CD4-positive, alpha-beta T cell treated with Interleukin-2 at 100 ng/mL for 4 hours (primary cell): ENCODE results near the gene CD79A.
A peak's percentile ranks its signal among the peaks of the same experiment; 100 is the strongest.

ENCODE experiments used
- DNase-seq: peaks from one replicate; pipeline ENCODE4 v3.0.0-alpha.2; 2020; ENCODE audit warnings: low spot score

CD79A gene

DNA sequence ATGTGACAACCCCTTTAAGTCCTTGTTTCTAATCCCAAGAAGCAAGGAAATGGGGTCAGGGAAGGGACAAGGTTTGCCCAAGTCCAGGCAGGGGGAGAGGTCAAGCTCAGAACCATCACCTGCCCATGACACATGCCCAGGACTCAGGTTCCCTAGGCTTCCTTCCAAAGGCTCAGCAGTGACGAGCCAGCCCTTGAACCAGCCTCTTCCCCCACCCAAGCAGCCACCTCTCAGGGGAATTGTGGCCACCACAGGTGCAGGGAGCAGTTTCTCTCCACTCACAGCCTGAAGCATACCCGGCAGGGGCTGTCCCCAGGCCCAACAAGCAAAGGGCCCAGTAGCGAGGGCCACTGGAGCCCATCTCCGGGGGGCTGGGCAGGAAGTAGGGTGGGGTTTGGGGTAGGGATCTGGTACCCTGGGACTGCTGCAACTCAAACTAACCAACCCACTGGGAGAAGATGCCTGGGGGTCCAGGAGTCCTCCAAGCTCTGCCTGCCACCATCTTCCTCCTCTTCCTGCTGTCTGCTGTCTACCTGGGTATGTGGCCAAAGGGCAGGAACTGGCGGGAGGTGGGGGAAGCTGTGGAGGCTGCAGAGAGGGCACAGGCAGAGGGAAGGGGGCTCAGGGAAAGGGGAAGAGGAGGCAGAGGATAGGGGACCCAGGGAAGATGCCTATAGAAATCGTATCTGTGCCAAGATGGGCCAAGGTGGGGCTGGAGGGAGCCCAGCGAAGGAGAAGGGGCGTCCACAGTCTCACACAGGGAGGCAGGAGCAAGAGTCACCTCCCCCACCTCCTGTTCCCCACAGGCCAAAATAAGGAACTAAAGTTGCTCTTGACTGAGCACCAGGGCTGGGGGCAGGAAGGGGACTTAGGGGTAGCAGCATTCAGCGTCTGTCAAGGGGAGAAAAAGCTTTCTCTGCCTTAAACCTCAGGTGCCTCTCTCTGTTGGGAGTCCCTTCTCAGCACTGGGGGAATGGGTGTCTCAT is at the start of gene CD79A:
Gene CD79A, plus strand, starts transcription at position 433 of the 986 bp plus-strand sequence. Its CDS starts 26 bp downstream, at position 459.
- DNase-seq, result no peak

DNA sequence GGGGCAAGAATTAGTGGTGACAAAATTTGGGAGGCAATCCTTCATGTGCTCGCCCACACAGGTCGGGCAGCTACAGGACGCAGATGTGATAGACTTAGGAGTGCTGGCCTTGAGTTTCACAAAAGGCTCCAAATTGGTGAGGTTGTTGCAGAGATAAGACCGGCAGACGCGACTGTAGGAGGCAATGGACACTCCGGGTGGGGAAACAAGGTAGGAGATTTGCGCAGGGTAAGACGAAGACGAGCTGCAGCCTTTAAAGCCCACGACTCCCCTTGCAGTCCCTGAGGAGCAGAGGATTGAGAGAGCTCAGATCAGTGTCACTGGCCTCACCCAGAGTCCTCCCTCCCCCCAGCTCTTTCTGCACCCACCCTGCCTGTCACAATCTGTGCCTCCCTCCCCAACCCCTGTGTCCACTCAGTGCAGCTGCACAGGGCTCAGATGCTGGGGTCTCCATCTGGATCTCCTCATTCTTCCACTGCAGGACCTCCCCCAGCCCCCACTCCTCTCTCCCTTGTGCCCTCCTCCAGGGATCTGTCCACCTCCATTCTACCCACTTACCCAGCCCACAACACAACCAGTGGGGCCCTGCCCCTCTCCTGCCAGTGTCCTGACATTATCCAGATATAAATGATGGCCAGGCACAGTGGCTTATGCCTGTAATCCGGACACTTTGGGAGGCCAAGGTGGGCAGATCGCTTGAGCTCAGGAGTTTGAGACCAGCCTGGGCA is 38.9 kb upstream of the CD79A start:
- DNase-seq, result no peak

GRCh38 chr19:41839211-41839610 is 37.9 kb upstream of the CD79A start:
- DNase-seq, result no peak

DNA sequence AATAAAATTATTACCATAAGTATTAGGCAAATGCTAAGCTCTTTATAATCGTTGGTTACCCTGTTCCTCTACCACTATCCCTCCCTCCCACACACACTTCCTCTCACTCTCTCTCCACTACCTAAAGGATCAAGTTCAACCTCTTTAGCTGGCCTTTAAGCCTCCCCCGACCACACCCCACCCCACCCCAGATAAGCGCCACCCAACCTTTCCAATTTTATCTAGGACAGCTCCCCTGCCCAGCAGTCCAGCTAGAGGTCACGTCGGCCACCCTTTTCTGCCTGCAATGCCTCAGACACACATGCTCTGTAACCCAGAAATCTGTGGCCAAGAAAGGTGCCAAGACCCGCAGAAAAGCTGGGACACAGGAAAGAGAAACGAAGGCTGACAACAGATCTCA is 33.7 kb upstream of the CD79A start:
- no peak for DNase-seq

GRCh38 chr19:41844601-41845000 is 32.5 kb upstream of the CD79A start, which contains the start of gene LYPD4:
Gene LYPD4, minus strand, starts transcription at chr19:41844683. Its CDS starts 5,398 bp downstream, at chr19:41839285.
- DNase-seq, result no peak

- DNase-seq, result no peak
Measured at GRCh38 chr19:41845001-41845050, 32.3 kb upstream of the CD79A start, which contains the start of gene DMRTC2. Gene DMRTC2, plus strand, starts transcription at chr19:41845042. Its CDS starts 2,387 bp downstream, at chr19:41847429.

GRCh38 chr19:41845051-41845590 is 32.0 kb upstream of the CD79A start:
- no peak for DNase-seq

GRCh38 chr19:41847351-41848105 is 29.6 kb upstream of the CD79A start:
- DNase-seq, result no peak

DNA sequence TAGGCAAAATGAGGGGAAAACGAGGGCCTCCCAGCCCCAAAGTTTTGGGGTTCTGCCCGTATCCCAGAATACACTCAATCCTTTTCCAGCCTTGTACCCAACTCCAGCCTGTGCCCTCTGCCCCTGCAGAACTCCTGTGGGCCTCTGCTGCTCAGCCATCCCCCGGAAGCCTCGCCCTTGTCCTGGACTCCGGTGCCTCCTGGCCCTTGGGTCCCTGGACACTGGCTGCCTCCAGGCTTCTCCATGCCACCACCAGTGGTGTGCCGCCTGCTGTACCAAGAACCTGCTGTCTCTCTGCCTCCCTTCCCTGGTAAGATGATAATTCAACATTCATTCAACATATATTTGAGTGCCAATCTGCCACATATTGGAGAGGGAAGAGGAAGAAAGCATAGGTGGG is 28.4 kb upstream of the CD79A start:
- no peak for DNase-seq

- DNase-seq, result no peak
Measured at GRCh38 chr19:41849067-41849466, 28.0 kb upstream of the CD79A start.

GRCh38 chr19:41850381-41850780 is 26.7 kb upstream of the CD79A start:
- DNase-seq, result no peak

DNA sequence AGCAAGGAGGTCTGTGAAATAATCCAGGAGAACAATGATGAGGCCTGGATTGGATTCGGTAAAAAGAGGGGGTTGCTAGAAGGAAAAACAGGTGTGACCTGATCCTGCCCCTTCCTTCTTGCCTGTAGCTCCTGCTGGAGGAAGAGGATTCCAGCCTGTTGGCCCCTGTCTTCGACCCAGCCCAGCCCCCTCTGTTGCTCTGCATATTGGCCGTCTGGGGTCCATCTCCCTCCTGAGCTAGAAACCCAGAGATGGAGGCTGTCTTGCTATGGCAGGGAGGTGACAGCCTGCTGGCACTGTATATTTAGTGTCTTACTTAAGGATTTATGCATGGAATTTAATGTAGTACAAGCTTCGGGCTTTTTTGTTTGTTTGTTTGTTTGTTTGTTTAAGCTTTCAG is 25.6 kb upstream of the CD79A start:
- no peak for DNase-seq

DNA sequence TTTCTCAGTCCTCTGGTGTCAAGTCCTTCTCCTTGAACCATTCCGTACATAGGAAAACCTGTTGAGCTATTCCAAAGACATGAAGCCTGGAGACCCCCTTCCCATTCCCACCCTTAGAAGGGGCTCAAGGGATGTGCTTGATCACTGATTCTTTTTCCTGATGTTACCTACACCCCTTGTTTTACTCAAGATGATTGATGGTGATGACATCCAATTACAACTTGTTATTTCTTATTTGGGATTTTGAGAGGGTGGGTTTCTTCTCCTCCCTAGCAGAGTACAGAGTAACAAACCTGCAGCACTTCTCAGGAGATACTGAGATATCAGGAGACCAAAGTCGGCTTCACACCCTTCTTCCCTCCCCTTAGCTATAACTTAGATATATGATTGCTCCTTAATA is 23.7 kb upstream of the CD79A start:
- no peak for DNase-seq

- DNase-seq, result no peak
Measured at GRCh38 chr19:41853768-41854167, 23.3 kb upstream of the CD79A start.

DNA sequence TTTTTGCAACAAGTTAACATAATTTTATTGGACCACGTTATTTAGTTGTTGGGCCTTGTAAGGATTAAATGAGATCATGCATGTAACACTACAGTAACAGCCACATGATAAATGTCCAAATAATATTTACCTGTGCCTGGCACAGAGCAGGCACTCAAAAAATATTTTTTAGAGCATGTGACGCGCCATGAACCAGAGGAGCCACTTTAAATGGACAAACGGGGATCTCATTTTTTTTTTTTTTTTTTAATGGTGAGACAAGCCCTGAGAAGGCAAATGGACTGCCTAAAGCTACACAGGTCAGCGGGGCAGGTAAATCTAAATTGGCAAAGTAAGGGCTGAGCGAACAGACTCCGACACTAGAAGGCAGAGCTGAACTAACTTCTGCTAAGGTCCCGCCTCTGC is 17.9 kb upstream of the CD79A start:
- no peak for DNase-seq

DNA sequence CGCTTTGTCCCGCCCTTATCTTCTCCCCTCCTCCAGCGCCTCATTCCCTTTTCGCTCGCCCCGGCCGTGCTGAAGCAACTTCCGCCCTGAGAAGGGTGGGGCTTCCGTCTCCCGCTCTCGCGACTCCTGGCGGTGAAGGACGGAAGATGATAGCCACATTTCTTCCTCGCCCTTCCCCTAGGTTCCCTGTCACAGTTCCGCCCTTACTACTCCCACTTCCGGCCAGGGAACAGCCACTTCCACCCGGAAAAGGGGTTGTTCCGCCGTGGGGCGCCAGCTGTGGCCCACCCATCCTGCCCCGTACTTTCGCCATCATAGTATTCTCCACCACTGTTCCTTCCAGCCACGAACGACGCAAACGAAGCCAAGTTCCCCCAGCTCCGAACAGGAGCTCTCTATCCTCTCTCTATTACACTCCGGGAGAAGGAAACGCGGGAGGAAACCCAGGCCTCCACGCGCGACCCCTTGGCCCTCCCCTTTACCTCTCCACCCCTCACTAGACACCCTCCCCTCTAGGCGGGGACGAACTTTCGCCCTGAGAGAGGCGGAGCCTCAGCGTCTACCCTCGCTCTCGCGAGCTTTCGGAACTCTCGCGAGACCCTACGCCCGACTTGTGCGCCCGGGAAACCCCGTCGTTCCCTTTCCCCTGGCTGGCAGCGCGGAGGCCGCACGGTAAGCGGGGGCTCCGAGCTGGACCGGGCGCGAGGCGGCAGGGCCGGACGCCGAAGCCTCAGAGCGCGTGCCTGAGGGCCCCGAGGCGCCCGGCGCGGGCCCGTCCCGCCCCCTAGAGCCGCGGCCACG is 17.3 kb upstream of the CD79A start, which contains the start of gene RPS19:
Gene RPS19, plus strand, starts transcription at position 638 of the 801 bp plus-strand sequence. CDS start 520 bp downstream, outside the sequence.
- peak; percentile 99 for DNase-seq

GRCh38 chr19:41860419-41861115 is 16.5 kb upstream of the CD79A start:
- no peak for DNase-seq

- no peak for DNase-seq
Measured at GRCh38 chr19:41861116-41861768, 15.8 kb upstream of the CD79A start.

GRCh38 chr19:41861846-41862245 is 15.2 kb upstream of the CD79A start:
- no peak for DNase-seq

DNA sequence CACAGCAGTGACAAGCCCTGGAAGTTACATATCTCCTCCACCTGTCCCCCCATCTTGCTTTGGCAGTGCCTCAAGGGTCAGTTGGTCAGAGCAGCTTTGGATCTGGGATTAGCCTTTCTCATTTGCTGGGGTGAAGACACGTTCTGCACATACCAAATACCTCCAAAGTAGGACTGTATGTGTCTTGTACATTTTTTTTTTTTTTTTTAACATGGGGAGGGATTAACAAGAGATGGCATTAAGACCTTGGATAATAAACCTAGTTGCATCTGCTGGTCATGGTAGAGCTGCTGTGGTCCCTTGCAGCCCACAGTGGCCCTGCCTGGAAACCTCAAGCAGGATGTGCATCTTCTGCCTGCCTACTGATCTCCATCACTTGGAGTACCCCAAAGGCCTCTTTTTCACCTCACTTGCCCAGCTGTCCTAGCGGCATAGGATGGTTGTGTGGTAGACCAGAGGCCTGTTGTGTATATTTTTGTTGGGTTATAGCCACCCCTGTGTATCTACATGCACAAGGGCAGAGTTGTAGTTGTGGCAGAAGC is 14.6 kb upstream of the CD79A start:
- no peak for DNase-seq
